GM23338 (cell line): ENCODE measurements around the gene LRRC51. TPM values are rescaled to one million over a fixed set of nuclear protein-coding genes. Genes with fewer than 3 reads are reported as not detected.

Source experiments
- ATAC-seq: fragments of 200-7000 bp; cut with Tn5 transposase; 3 replicates; pipeline ENCODE4 v1.9.1; 2020
- DNase-seq: peaks from one replicate; pipeline ENCODE4 v3.0.0-alpha.2; 2015; ENCODE audit warnings: low spot score
- H2AFZ ChIP-seq: fragments of 200-600 bp; sonication (generic); 2 replicates; pipeline ENCODE4 v1.8.0; 2016; ENCODE audit warnings: antibody characterized with exemption, mild to moderate bottlenecking, moderate library complexity
- H3F3A ChIP-seq: fragments of 200-600 bp; sonication (generic); replicated peaks from 2 replicates; pipeline ENCODE4 v1.8.0; 2017; ENCODE audit warnings: antibody characterized with exemption, mixed run types, low read depth
- H3K27ac ChIP-seq: fragments of 200-600 bp; sonication (generic); 2 replicates; pipeline ENCODE4 v1.6.1; 2016; ENCODE audit warnings: low read depth
- H3K27me3 ChIP-seq: fragments of 200-600 bp; sonication (generic); 2 replicates; pipeline ENCODE4 v1.8.0; 2016; ENCODE audit warnings: mild to moderate bottlenecking, mixed run types, moderate library complexity; ENCODE audit not compliant: insufficient read depth
- H3K36me3 ChIP-seq: fragments of 200-600 bp; sonication (generic); 2 replicates; pipeline ENCODE4 v1.8.0; 2016; ENCODE audit warnings: mild to moderate bottlenecking; ENCODE audit not compliant: insufficient read depth
- H3K4me1 ChIP-seq: fragments of 200-600 bp; sonication (generic); 2 replicates; pipeline ENCODE4 v1.8.0; 2016; ENCODE audit warnings: mild to moderate bottlenecking, moderate library complexity; ENCODE audit not compliant: insufficient read depth
- H3K4me2 ChIP-seq: fragments of 200-600 bp; sonication (generic); 2 replicates; pipeline ENCODE4 v1.7.1; 2017; ENCODE audit warnings: mixed run types
- H3K4me3 ChIP-seq: fragments of 200-600 bp; sonication (generic); 2 replicates; pipeline ENCODE4 v1.6.1; 2016; ENCODE audit warnings: mixed run types
- H3K79me2 ChIP-seq: fragments of 200-600 bp; sonication (generic); replicated peaks from 2 replicates; pipeline ENCODE4 v1.8.0; 2017; ENCODE audit warnings: mild to moderate bottlenecking; ENCODE audit not compliant: insufficient read depth
- H3K9me2 ChIP-seq: fragments of 200-600 bp; sonication (generic); 2 replicates; pipeline ENCODE4 v1.8.0; 2017; ENCODE audit not compliant: insufficient read depth
- H4K20me1 ChIP-seq: fragments of 200-600 bp; sonication (generic); replicated peaks from 2 replicates; pipeline ENCODE4 v1.8.0; 2017; ENCODE audit warnings: mild to moderate bottlenecking; ENCODE audit not compliant: insufficient read depth
- H3K27ac Mint-ChIP-seq: 2 replicates; pipeline ENCODE4 v1.8.0; 2020; ENCODE audit warnings: inconsistent platforms, mild to moderate bottlenecking, moderate library complexity, mixed read lengths
- H3K27me3 Mint-ChIP-seq: 3 replicates; pipeline ENCODE4 v1.8.0; 2022; ENCODE audit warnings: low read depth, mild to moderate bottlenecking, moderate library complexity, mixed read lengths, inconsistent platforms; ENCODE audit not compliant: insufficient read depth, poor library complexity
- H3K36me3 Mint-ChIP-seq: 3 replicates; pipeline ENCODE4 v1.8.0; 2021; ENCODE audit warnings: low read depth, mild to moderate bottlenecking, inconsistent platforms, moderate library complexity, mixed read lengths
- H3K4me1 Mint-ChIP-seq: 3 replicates; pipeline ENCODE4 v1.8.0; 2020; ENCODE audit warnings: mild to moderate bottlenecking, inconsistent platforms, mixed read lengths
- H3K4me3 Mint-ChIP-seq: 3 replicates; pipeline ENCODE4 v1.8.0; 2021; ENCODE audit warnings: moderate library complexity, mild to moderate bottlenecking, inconsistent platforms, mixed read lengths
- H3K9me3 Mint-ChIP-seq: 3 replicates; pipeline ENCODE4 v1.8.0; 2020; ENCODE audit warnings: moderate library complexity, mild to moderate bottlenecking, inconsistent platforms, mixed read lengths
- CREB1 ChIP-seq: fragments of 250-450 bp; sonication (Bioruptor Pico); IDR thresholded peaks from 2 replicates; pipeline ENCODE4 v1.5.0; 2020; ENCODE audit warnings: low read depth, mild to moderate bottlenecking, moderate library complexity
- EZH2 ChIP-seq: fragments of 200-600 bp; sonication (generic); IDR thresholded peaks from one replicate; pipeline ENCODE4 v1.8.0; 2017; ENCODE audit warnings: antibody characterized with exemption, mild to moderate bottlenecking, low read depth; ENCODE audit not compliant: unreplicated experiment
- EZH2phosphoT487 ChIP-seq: fragments of 200-600 bp; sonication (generic); IDR thresholded peaks from one replicate; pipeline ENCODE4 v1.8.1; 2018; ENCODE audit warnings: antibody characterized with exemption; ENCODE audit not compliant: unreplicated experiment
- JUNB ChIP-seq: IDR thresholded peaks from one replicate; pipeline ENCODE4 v1.6.1; 2016; ENCODE audit warnings: antibody characterized with exemption; ENCODE audit not compliant: unreplicated experiment
- NANOG ChIP-seq: IDR thresholded peaks from 2 replicates; pipeline ENCODE4 v1.6.1; 2016; ENCODE audit warnings: antibody characterized with exemption, borderline replicate concordance
- POLR2AphosphoS5 ChIP-seq: IDR thresholded peaks from 2 replicates; pipeline ENCODE4 v1.6.1; 2016; ENCODE audit warnings: antibody characterized with exemption, low read depth
- STAT1 ChIP-seq: IDR thresholded peaks from one replicate; pipeline ENCODE4 v1.6.1; 2016; ENCODE audit warnings: antibody characterized with exemption; ENCODE audit not compliant: unreplicated experiment
- ZNF114 ChIP-seq: fragments of 250-450 bp; sonication (Bioruptor Pico); IDR thresholded peaks from 2 replicates; pipeline ENCODE4 v1.5.0; 2020; ENCODE audit warnings: mild to moderate bottlenecking, moderate library complexity
- ZNF331 ChIP-seq: fragments of 250-450 bp; sonication (Bioruptor Pico); IDR thresholded peaks from 2 replicates; pipeline ENCODE4 v1.5.0; 2020; ENCODE audit warnings: low read depth, mild to moderate bottlenecking, moderate library complexity
- polyA plus RNA-seq: library from polyadenylated mRNA; unstranded; fragments of >200 nt; fragmentation: Nextera tagmentation; extraction: Ambion mirVana; gene quantifications from 2 replicates; pipeline ENCODE4 v1.2.1, GENCODE V29; 2016
- total RNA-seq: library from RNA; depleted of rRNA; stranded (reverse); fragments of >200 nt; shearing (Covaris generic); gene quantifications from 2 replicates; pipeline ENCODE4 v1.2.3, GENCODE V29; 2014
- TF ChIP-seq, protein P1 (sequence below): IDR thresholded peaks from 2 replicates; pipeline ENCODE4 v1.6.1; 2016; ENCODE audit warnings: antibody characterized with exemption
- TF ChIP-seq, protein P2 (sequence below), 2 experiments: fragments of 200-600 bp in 1 of 2; sonication (generic) in 1 of 2; conservative IDR thresholded peaks; 2 replicates each; pipeline versions ENCODE4 v1.5.1 to v1.6.1; 2016 to 2017; ENCODE audit warnings: antibody characterized with exemption in 2 of 2, low read depth in 2 of 2, mild to moderate bottlenecking in 2 of 2, moderate library complexity in 1 of 2
- TF ChIP-seq, protein P3 (sequence below): IDR thresholded peaks from one replicate; pipeline ENCODE4 v1.6.1; 2018; ENCODE audit warnings: antibody characterized with exemption; ENCODE audit not compliant: unreplicated experiment

Gene LRRC51
- total and polyA plus RNA-seq, 2 experiments from 2014 or later = 3.6 to 4.2 TPM

DNA sequence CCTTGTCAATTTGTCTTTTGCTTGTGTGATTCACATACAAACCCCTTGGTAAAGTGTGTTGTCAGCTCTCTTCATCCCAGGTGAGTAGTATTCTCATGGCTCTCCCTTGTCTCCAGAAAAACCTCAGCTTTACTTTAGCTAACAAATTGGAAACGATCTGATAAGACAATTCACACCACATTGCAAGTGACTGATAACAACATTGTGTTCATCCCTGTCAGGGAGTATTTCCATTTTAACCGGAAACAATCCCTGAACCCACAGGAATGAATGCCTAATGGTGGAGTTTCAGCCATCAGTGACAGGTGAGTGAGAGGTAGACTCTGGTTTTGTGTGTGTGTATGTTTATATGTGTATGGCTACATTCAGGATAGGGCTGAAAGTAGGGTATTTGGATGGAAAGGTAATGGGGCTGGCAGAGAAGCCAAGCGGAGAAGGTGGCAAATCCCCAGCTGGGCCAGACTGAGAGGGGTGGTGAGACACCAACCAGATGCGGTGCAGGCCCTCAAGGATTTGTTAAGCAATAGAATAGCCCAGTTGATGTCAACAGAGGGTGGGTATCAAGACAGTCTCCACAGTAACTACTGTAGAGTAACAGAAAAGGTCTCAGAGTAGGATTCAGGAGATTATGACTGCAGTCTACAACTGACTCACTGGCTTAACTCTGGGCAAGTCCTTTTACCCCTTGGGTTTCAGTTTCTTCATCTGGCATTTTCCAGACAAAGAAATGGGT lies 7.6 kb downstream of the LRRC51 start:
- TF ChIP-seq, protein P1, sequence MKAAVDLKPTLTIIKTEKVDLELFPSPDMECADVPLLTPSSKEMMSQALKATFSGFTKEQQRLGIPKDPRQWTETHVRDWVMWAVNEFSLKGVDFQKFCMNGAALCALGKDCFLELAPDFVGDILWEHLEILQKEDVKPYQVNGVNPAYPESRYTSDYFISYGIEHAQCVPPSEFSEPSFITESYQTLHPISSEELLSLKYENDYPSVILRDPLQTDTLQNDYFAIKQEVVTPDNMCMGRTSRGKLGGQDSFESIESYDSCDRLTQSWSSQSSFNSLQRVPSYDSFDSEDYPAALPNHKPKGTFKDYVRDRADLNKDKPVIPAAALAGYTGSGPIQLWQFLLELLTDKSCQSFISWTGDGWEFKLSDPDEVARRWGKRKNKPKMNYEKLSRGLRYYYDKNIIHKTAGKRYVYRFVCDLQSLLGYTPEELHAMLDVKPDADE = no peak
- TF ChIP-seq POLR2AphosphoS5 (no peak), CREB1 (CRISPR knock-in tag) (no peak), JUNB (no peak), STAT1 (no peak), NANOG (no peak), ZNF331 (no peak), ZNF114 (no peak), EZH2 (no peak), EZH2phosphoT487 (no peak)
- TF ChIP-seq, protein P2, sequence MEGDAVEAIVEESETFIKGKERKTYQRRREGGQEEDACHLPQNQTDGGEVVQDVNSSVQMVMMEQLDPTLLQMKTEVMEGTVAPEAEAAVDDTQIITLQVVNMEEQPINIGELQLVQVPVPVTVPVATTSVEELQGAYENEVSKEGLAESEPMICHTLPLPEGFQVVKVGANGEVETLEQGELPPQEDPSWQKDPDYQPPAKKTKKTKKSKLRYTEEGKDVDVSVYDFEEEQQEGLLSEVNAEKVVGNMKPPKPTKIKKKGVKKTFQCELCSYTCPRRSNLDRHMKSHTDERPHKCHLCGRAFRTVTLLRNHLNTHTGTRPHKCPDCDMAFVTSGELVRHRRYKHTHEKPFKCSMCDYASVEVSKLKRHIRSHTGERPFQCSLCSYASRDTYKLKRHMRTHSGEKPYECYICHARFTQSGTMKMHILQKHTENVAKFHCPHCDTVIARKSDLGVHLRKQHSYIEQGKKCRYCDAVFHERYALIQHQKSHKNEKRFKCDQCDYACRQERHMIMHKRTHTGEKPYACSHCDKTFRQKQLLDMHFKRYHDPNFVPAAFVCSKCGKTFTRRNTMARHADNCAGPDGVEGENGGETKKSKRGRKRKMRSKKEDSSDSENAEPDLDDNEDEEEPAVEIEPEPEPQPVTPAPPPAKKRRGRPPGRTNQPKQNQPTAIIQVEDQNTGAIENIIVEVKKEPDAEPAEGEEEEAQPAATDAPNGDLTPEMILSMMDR (conservative IDR thresholded peaks at IDR 0.05; ENCODE audit: low read depth in 2 of 2) = no peak
- TF ChIP-seq, protein P3, sequence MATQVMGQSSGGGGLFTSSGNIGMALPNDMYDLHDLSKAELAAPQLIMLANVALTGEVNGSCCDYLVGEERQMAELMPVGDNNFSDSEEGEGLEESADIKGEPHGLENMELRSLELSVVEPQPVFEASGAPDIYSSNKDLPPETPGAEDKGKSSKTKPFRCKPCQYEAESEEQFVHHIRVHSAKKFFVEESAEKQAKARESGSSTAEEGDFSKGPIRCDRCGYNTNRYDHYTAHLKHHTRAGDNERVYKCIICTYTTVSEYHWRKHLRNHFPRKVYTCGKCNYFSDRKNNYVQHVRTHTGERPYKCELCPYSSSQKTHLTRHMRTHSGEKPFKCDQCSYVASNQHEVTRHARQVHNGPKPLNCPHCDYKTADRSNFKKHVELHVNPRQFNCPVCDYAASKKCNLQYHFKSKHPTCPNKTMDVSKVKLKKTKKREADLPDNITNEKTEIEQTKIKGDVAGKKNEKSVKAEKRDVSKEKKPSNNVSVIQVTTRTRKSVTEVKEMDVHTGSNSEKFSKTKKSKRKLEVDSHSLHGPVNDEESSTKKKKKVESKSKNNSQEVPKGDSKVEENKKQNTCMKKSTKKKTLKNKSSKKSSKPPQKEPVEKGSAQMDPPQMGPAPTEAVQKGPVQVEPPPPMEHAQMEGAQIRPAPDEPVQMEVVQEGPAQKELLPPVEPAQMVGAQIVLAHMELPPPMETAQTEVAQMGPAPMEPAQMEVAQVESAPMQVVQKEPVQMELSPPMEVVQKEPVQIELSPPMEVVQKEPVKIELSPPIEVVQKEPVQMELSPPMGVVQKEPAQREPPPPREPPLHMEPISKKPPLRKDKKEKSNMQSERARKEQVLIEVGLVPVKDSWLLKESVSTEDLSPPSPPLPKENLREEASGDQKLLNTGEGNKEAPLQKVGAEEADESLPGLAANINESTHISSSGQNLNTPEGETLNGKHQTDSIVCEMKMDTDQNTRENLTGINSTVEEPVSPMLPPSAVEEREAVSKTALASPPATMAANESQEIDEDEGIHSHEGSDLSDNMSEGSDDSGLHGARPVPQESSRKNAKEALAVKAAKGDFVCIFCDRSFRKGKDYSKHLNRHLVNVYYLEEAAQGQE = no peak
- no peak overlapping the region for H3K27ac Mint-ChIP-seq
- no peaks in the 10 kb centered on the region for H3K36me3 Mint-ChIP-seq
- Histone ChIP-seq H3K4me3 (no peak overlapping the region), H3K36me3 (no peaks in the 10 kb centered on the region), H3F3A (no peaks in the 10 kb centered on the region; the same call in 1 of the 2 replicates), H3K79me2 (no peaks in the 10 kb centered on the region), H4K20me1 (no peaks in the 10 kb centered on the region; the same call in 1 of the 2 replicates), H3K27ac (no peak overlapping the region), H3K4me1 (no peaks in the 10 kb centered on the region), H3K27me3 (no peaks in the 10 kb centered on the region), H3K9me2 (no peaks in the 10 kb centered on the region), H3K4me2 (no peak overlapping the region), H2AFZ (no peak overlapping the region)
- no peaks in the 10 kb centered on the region for H3K27me3 Mint-ChIP-seq
- DNase-seq (no peak), ATAC-seq (no peak)
- no peak overlapping the region for H3K4me3 Mint-ChIP-seq
- no peaks in the 10 kb centered on the region; the same call in 2 of the 3 replicates for H3K9me3 Mint-ChIP-seq
- H3K4me1 Mint-ChIP-seq = peaks cover 19% of the 10 kb centered on the region
